H9 (cell line): ENCODE measurements around the gene WNT7B. TPM values are rescaled to one million over a fixed set of nuclear protein-coding genes. Genes with fewer than 3 reads are reported as not detected.

ENCODE experiments used
- DNase-seq: peaks from one replicate; pipeline ENCODE4 v3.0.0-alpha.2; 2017
- H2AFZ ChIP-seq: one replicate; pipeline ENCODE4 v1.6.1; 2013; ENCODE audit warnings: mild to moderate bottlenecking, low read length, control low read depth, moderate library complexity
- H2AK5ac ChIP-seq: 2 replicates; pipeline ENCODE4 v1.6.1; 2013; ENCODE audit warnings: low read length, control low read depth, mixed read lengths; ENCODE audit not compliant: insufficient read length
- H2BK120ac ChIP-seq: one replicate; pipeline ENCODE4 v1.6.1; 2013; ENCODE audit warnings: low read depth, mild to moderate bottlenecking, low read length, control low read depth, inconsistent platforms; ENCODE audit not compliant: poor library complexity, severe bottlenecking
- H2BK12ac ChIP-seq: 2 replicates; pipeline ENCODE4 v1.6.1; 2013; ENCODE audit warnings: low read length, control low read depth, mixed read lengths, low read depth; ENCODE audit not compliant: insufficient read length
- H2BK15ac ChIP-seq: 2 replicates; pipeline ENCODE4 v1.6.1; 2013; ENCODE audit warnings: low read depth, low read length, control low read depth
- H2BK20ac ChIP-seq: one replicate; pipeline ENCODE4 v1.6.1; 2013; ENCODE audit warnings: low read depth, mild to moderate bottlenecking, low read length, control low read depth, inconsistent platforms; ENCODE audit not compliant: poor library complexity, severe bottlenecking
- H2BK5ac ChIP-seq: 2 replicates; pipeline ENCODE4 v1.6.1; 2013; ENCODE audit warnings: low read length, control low read depth, mixed read lengths; ENCODE audit not compliant: insufficient read length
- H3K14ac ChIP-seq: 2 replicates; pipeline ENCODE4 v1.6.1; 2013; ENCODE audit warnings: low read length, control low read depth; ENCODE audit not compliant: insufficient read depth
- H3K18ac ChIP-seq: 2 replicates; pipeline ENCODE4 v1.6.1; 2013; ENCODE audit warnings: low read depth, mild to moderate bottlenecking, mixed read lengths, low read length, control low read depth; ENCODE audit not compliant: insufficient read length
- H3K23ac ChIP-seq: 2 replicates; pipeline ENCODE4 v1.6.1; 2013; ENCODE audit warnings: low read length, control low read depth, mixed read lengths, low read depth; ENCODE audit not compliant: insufficient read length
- H3K23me2 ChIP-seq: 2 replicates; pipeline ENCODE4 v1.6.1; 2013; ENCODE audit warnings: low read depth, mild to moderate bottlenecking, mixed read lengths, low read length, control low read depth; ENCODE audit not compliant: insufficient read length, poor library complexity, severe bottlenecking
- H3K27ac ChIP-seq: 2 replicates; pipeline ENCODE4 v1.5.1; 2013; ENCODE audit warnings: low read length, control low read depth, mixed read lengths, low read depth; ENCODE audit not compliant: insufficient read length
- H3K27me3 ChIP-seq: 2 replicates; pipeline ENCODE4 v1.6.1; 2013; ENCODE audit warnings: low read length, control low read depth, inconsistent platforms; ENCODE audit not compliant: insufficient read depth
- H3K4ac ChIP-seq: 2 replicates; pipeline ENCODE4 v1.6.1; 2013; ENCODE audit warnings: low read depth, mild to moderate bottlenecking, control low read depth, inconsistent platforms, low read length, moderate library complexity
- H3K4me1 ChIP-seq: 2 replicates; pipeline ENCODE4 v1.6.1; 2013; ENCODE audit warnings: low read length, control low read depth, inconsistent platforms; ENCODE audit not compliant: insufficient read depth
- H3K4me2 ChIP-seq: 2 replicates; pipeline ENCODE4 v1.6.1; 2013; ENCODE audit warnings: low read length, control low read depth, mixed read lengths; ENCODE audit not compliant: insufficient read length, insufficient read depth
- H3K56ac ChIP-seq: 2 replicates; pipeline ENCODE4 v1.6.1; 2013; ENCODE audit warnings: low read depth, mild to moderate bottlenecking, mixed read lengths, low read length, control low read depth; ENCODE audit not compliant: insufficient read length
- H3K79me1 ChIP-seq: 2 replicates; pipeline ENCODE4 v1.6.1; 2013; ENCODE audit warnings: low read depth, mild to moderate bottlenecking, moderate library complexity, low read length, control low read depth, inconsistent platforms; ENCODE audit not compliant: insufficient read depth, poor library complexity, severe bottlenecking
- H3K79me2 ChIP-seq: 2 replicates; pipeline ENCODE4 v1.6.1; 2013; ENCODE audit warnings: low read length, control low read depth, inconsistent platforms; ENCODE audit not compliant: insufficient read depth
- H3K9ac ChIP-seq: 2 replicates; pipeline ENCODE4 v1.6.1; 2013; ENCODE audit warnings: low read length, control low read depth, mixed read lengths; ENCODE audit not compliant: insufficient read length; ENCODE audit errors: extremely low read depth
- H3K9me3 ChIP-seq: one replicate; pipeline ENCODE4 v1.6.1; 2013; ENCODE audit warnings: low read depth, low read length, inconsistent platforms; ENCODE audit not compliant: control insufficient read depth
- H3T11ph ChIP-seq: one replicate; pipeline ENCODE4 v1.6.1; 2013; ENCODE audit warnings: mild to moderate bottlenecking, low read length, control low read depth, inconsistent platforms
- H4K20me1 ChIP-seq: one replicate; pipeline ENCODE4 v1.6.1; 2013; ENCODE audit not compliant: control insufficient read depth, insufficient read length, insufficient read depth
- H4K5ac ChIP-seq: 2 replicates; pipeline ENCODE4 v1.6.1; 2013; ENCODE audit warnings: low read depth, mild to moderate bottlenecking, mixed read lengths, low read length, control low read depth; ENCODE audit not compliant: insufficient read length
- H4K8ac ChIP-seq: replicated peaks from 2 replicates; pipeline ENCODE4 v1.6.1; 2013; ENCODE audit warnings: low read length, control low read depth, mixed read lengths, low read depth; ENCODE audit not compliant: insufficient read length
- H4K91ac ChIP-seq: 2 replicates; pipeline ENCODE4 v1.6.1; 2013; ENCODE audit warnings: low read depth, mild to moderate bottlenecking, moderate library complexity, mixed read lengths, low read length, control low read depth; ENCODE audit not compliant: insufficient read length
- H3K27ac Mint-ChIP-seq, 3 experiments: 2 replicates in 2 of 3; 3 replicates in 1 of 3; pipeline ENCODE4 v1.8.0; 2020 to 2021; ENCODE audit warnings: mixed read lengths in 3 of 3, mild to moderate bottlenecking in 1 of 3, moderate library complexity in 1 of 3
- H3K27me3 Mint-ChIP-seq: 2 replicates; pipeline ENCODE4 v1.8.0; 2021; ENCODE audit warnings: low read depth, mild to moderate bottlenecking, moderate library complexity, mixed read lengths
- H3K36me3 Mint-ChIP-seq, 3 experiments: 2 replicates in 2 of 3; 3 replicates in 1 of 3; pipeline ENCODE4 v1.8.0; 2020 to 2021; ENCODE audit warnings: low read depth in 3 of 3, mixed read lengths in 3 of 3; ENCODE audit not compliant: insufficient read depth in 1 of 3
- H3K4me1 Mint-ChIP-seq, 2 experiments: 2 replicates each; pipeline ENCODE4 v1.8.0; 2020; ENCODE audit warnings: mixed read lengths in 2 of 2
- H3K4me3 Mint-ChIP-seq, 2 experiments: 2 replicates in 1 of 2; 3 replicates in 1 of 2; pipeline ENCODE4 v1.8.0; 2020 to 2021; ENCODE audit warnings: mild to moderate bottlenecking in 2 of 2, mixed read lengths in 2 of 2, moderate library complexity in 1 of 2
- H3K9me3 Mint-ChIP-seq, 2 experiments: 2 replicates in 1 of 2; 3 replicates in 1 of 2; pipeline ENCODE4 v1.8.0; 2020; ENCODE audit warnings: mild to moderate bottlenecking in 2 of 2, mixed read lengths in 2 of 2, moderate library complexity in 1 of 2
- WGBS: extraction: QIAGEN DNeasy Blood & Tissue Kit; methylation state at CpG from one replicate; pipeline ENCODE4 v1.1.7; 2013; ENCODE audit warnings: missing lambda C conversion rate, low lambda C conversion rate, mixed read lengths; ENCODE audit not compliant: insufficient read length; ENCODE audit errors: extremely low coverage; 5-methylcytosine and 5-hydroxymethylcytosine counted together
- total RNA-seq: library from RNA; stranded (reverse); gene quantifications from 2 replicates; pipeline ENCODE4 v1.2.1, GENCODE V29; 2021
- TF ChIP-seq, protein P1 (sequence below): fragments of 200-600 bp; sonication (generic); conservative IDR thresholded peaks from 3 replicates; pipeline ENCODE4 v1.8.0; 2021; ENCODE audit warnings: antibody characterized with exemption, mild to moderate bottlenecking

WNT7B gene
- total RNA-seq, 1 experiment from 2014 or later = 0.09 TPM

- no peak overlapping the region for H3K9ac ChIP-seq
- no peaks in the 10 kb centered on the region for H3K9me3 ChIP-seq
- no peaks in the 10 kb centered on the region for H3K79me1 ChIP-seq
- no peak overlapping the region for H3K4me2 ChIP-seq
- WGBS = no CpG with 5 or more reads among the region's 10 CpGs
- no peak overlapping the region for H3K23ac ChIP-seq
- no peak overlapping the region for H2BK20ac ChIP-seq
- no peak overlapping the region for H2BK12ac ChIP-seq
- Mint-ChIP-seq H3K4me1 (peaks cover 7 to 22% of the 10 kb centered on the region in 2 experiments; a peak in 3 of 4 replicates), H3K27me3 (peaks cover 6% of the 10 kb centered on the region), H3K9me3 (no peaks in the 10 kb centered on the region; a peak in 1 of 5 replicates), H3K4me3 (no peak overlapping the region), H3K27ac (no peak overlapping the region), H3K36me3 (no peaks in the 10 kb centered on the region)
- no peak overlapping the region for H4K8ac ChIP-seq
- no peak overlapping the region for H2BK120ac ChIP-seq
- no peak overlapping the region for H3K27ac ChIP-seq
- no peaks in the 10 kb centered on the region for H3K79me2 ChIP-seq
- H3T11ph ChIP-seq = no peak overlapping the region
- no peak overlapping the region for H3K56ac ChIP-seq
- no peaks in the 10 kb centered on the region for H4K20me1 ChIP-seq
- H3K4me1 ChIP-seq = 0 out of 2 replicates have a peak, but pooled peaks cover 2% of the 10 kb centered on the region
- DNase-seq = no peak
- no peak overlapping the region for H2AK5ac ChIP-seq
- TF ChIP-seq, protein P1, sequence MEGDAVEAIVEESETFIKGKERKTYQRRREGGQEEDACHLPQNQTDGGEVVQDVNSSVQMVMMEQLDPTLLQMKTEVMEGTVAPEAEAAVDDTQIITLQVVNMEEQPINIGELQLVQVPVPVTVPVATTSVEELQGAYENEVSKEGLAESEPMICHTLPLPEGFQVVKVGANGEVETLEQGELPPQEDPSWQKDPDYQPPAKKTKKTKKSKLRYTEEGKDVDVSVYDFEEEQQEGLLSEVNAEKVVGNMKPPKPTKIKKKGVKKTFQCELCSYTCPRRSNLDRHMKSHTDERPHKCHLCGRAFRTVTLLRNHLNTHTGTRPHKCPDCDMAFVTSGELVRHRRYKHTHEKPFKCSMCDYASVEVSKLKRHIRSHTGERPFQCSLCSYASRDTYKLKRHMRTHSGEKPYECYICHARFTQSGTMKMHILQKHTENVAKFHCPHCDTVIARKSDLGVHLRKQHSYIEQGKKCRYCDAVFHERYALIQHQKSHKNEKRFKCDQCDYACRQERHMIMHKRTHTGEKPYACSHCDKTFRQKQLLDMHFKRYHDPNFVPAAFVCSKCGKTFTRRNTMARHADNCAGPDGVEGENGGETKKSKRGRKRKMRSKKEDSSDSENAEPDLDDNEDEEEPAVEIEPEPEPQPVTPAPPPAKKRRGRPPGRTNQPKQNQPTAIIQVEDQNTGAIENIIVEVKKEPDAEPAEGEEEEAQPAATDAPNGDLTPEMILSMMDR = no peak
- no peak overlapping the region for H2BK15ac ChIP-seq
- no peak overlapping the region; the same call in 1 of the 2 replicates for H3K14ac ChIP-seq
- no peak overlapping the region for H3K18ac ChIP-seq
- no peaks in the 10 kb centered on the region for H3K27me3 ChIP-seq
- no peak overlapping the region for H2AFZ ChIP-seq
- H4K5ac ChIP-seq = no peak overlapping the region
- H2BK5ac ChIP-seq = no peak overlapping the region
- no peaks in the 10 kb centered on the region for H3K23me2 ChIP-seq
- no peak overlapping the region for H3K4ac ChIP-seq
- H4K91ac ChIP-seq = no peak overlapping the region
Observed at GRCh38 chr22:45957826-45958225, 19.1 kb downstream of the WNT7B start.
